Medulla oblongata (tissue), 1 donor: ENCODE results near the gene GNA12.

Experiments
- DNase-seq: peaks from one replicate; pipeline ENCODE4 v3.0.0-alpha.2; 2015; ENCODE audit errors: extremely low spot score

Gene GNA12

GRCh38 chr7:2777898-2778535 lies 66.1 kb downstream of the GNA12 start:
- no peak for DNase-seq

GRCh38 chr7:2776401-2776800 lies 67.7 kb downstream of the GNA12 start:
- DNase-seq, result no peak

GRCh38 chr7:2775785-2776184 lies 68.3 kb downstream of the GNA12 start:
- no peak for DNase-seq

GRCh38 chr7:2775376-2775775 lies 68.7 kb downstream of the GNA12 start:
- DNase-seq, result peak; percentile 62

GRCh38 chr7:2774935-2775334 lies 69.2 kb downstream of the GNA12 start:
- no peak for DNase-seq

GRCh38 chr7:2774280-2774679 lies 69.8 kb downstream of the GNA12 start:
- no peak for DNase-seq

- no peak for DNase-seq
These were observed 70.5 kb downstream of the GNA12 start for GRCh38 chr7:2773608-2774007.

GRCh38 chr7:2771274-2771731 lies 72.8 kb downstream of the GNA12 start:
- no peak for DNase-seq

GRCh38 chr7:2764621-2765020 lies 79.5 kb downstream of the GNA12 start:
- DNase-seq, result no peak

GRCh38 chr7:2763597-2763996 lies 80.5 kb downstream of the GNA12 start:
- DNase-seq, result no peak

- DNase-seq, result no peak
These were observed 82.2 kb downstream of the GNA12 start for GRCh38 chr7:2761801-2762497.

- no peak for DNase-seq
These were observed 82.9 kb downstream of the GNA12 start for GRCh38 chr7:2761131-2761624.

- no peak for DNase-seq
These were observed 83.8 kb downstream of the GNA12 start for GRCh38 chr7:2760098-2760889.

- no peak for DNase-seq
These were observed 84.4 kb downstream of the GNA12 start for GRCh38 chr7:2759736-2760097.

- DNase-seq, result no peak
These were observed 85.2 kb downstream of the GNA12 start for GRCh38 chr7:2758673-2759616.

- peak; percentile 70 for DNase-seq
These were observed 86.0 kb downstream of the GNA12 start for GRCh38 chr7:2757904-2758672.

GRCh38 chr7:2757361-2757903 lies 86.7 kb downstream of the GNA12 start:
- DNase-seq, result peak; percentile 73

- DNase-seq, result no peak
These were observed 88.6 kb downstream of the GNA12 start for GRCh38 chr7:2755531-2755930.

- no peak for DNase-seq
These were observed 89.2 kb downstream of the GNA12 start for GRCh38 chr7:2754912-2755311.

GRCh38 chr7:2754086-2754485 lies 90.0 kb downstream of the GNA12 start:
- no peak for DNase-seq
